Activated CD8-positive, alpha-beta T cell treated with anti-CD3 and anti-CD28 coated beads for 36 hours (primary cell): ENCODE results near the gene DLGAP1. TPM values are rescaled to one million over a fixed set of nuclear protein-coding genes. Genes with fewer than 3 reads are reported as not detected.

ENCODE experiments used
- ATAC-seq: fragments of 200-7000 bp; cut with Tn5 transposase; one replicate; pipeline ENCODE4 v1.10.0; 2021; ENCODE audit warnings: mild to moderate bottlenecking, moderate library complexity
- CTCF ChIA-PET: fragments of 350-600 bp; sonication (Branson Sonifier 250); formaldehyde crosslinking; loops from one replicate; lab custom pipeline; 2021; ENCODE audit warnings: antibody characterized with exemption; lab: Charles Lee
- POLR2A ChIA-PET: fragments of 350-600 bp; sonication (Branson Sonifier 250); formaldehyde crosslinking; loops from one replicate; lab custom pipeline; 2021; ENCODE audit warnings: antibody characterized with exemption; lab: Charles Lee
- DNase-seq: peaks from one replicate; pipeline ENCODE4 v3.0.0-alpha.2; 2020
- H3K27ac Mint-ChIP-seq: one replicate; pipeline ENCODE4 v1.8.0; 2021; ENCODE audit warnings: mild to moderate bottlenecking, mixed read lengths
- H3K27me3 Mint-ChIP-seq: one replicate; pipeline ENCODE4 v1.8.0; 2021; ENCODE audit warnings: mixed read lengths
- H3K36me3 Mint-ChIP-seq: one replicate; pipeline ENCODE4 v1.8.0; 2021; ENCODE audit warnings: low read depth, mixed read lengths
- H3K4me1 Mint-ChIP-seq: one replicate; pipeline ENCODE4 v1.8.0; 2021; ENCODE audit warnings: low read depth, mixed read lengths
- H3K4me3 Mint-ChIP-seq: one replicate; pipeline ENCODE4 v1.8.0; 2021; ENCODE audit warnings: mild to moderate bottlenecking, moderate library complexity, mixed read lengths
- H3K9me3 Mint-ChIP-seq: one replicate; pipeline ENCODE4 v1.8.0; 2021; ENCODE audit warnings: mixed read lengths
- intact Hi-C: fragments of 100-400 bp; cut with micrococcal nuclease; formaldehyde crosslinking; loops from one replicate; pipeline ENCODE4 v1.10.0; 2022
- total RNA-seq, 2 experiments: library from RNA; stranded (reverse); gene quantifications; one replicate each; pipeline ENCODE4 v1.2.3, GENCODE V29; 2021
- TF ChIP-seq, protein P1 (sequence below): fragments of 200-600 bp; IDR thresholded peaks from one replicate; pipeline ENCODE4 v1.8.0; 2022; ENCODE audit warnings: antibody characterized with exemption, mild to moderate bottlenecking

The DLGAP1 gene
- total RNA-seq, 2 experiments from 2014 or later, result not detected

DNA sequence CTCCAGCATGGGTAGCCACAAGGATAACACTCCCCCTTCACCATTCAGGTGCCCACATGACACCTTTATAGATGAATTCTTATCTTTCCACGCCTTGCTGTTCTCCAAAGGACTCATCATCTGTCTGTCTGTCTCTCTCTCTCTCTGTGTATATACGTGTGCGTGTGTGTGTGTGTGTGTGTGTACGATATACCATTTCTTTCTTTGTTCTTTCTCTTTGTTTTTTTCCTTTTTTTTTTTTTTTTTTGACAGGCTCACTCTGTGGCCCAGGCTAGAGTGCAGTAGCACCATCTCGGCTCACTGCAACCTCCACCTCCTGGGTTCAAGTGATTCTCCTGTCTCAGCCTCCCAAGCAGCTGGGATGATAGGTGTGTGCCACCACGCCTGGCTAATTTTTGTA lies 98.2 kb downstream of the DLGAP1 start:
- Mint-ChIP-seq H3K9me3 (peaks cover 3% of the 10 kb centered on the region), H3K36me3 (no peaks in the 10 kb centered on the region), H3K27ac (no peak overlapping the region), H3K27me3 (no peaks in the 10 kb centered on the region), H3K4me3 (no peak overlapping the region), H3K4me1 (no peaks in the 10 kb centered on the region)
- DNase-seq (no peak), ATAC-seq (no peak)
- intact Hi-C loops, result no loop called here
- ChIA-PET CTCF (no interaction called here), POLR2A (no interaction called here)
- TF ChIP-seq, protein P1, sequence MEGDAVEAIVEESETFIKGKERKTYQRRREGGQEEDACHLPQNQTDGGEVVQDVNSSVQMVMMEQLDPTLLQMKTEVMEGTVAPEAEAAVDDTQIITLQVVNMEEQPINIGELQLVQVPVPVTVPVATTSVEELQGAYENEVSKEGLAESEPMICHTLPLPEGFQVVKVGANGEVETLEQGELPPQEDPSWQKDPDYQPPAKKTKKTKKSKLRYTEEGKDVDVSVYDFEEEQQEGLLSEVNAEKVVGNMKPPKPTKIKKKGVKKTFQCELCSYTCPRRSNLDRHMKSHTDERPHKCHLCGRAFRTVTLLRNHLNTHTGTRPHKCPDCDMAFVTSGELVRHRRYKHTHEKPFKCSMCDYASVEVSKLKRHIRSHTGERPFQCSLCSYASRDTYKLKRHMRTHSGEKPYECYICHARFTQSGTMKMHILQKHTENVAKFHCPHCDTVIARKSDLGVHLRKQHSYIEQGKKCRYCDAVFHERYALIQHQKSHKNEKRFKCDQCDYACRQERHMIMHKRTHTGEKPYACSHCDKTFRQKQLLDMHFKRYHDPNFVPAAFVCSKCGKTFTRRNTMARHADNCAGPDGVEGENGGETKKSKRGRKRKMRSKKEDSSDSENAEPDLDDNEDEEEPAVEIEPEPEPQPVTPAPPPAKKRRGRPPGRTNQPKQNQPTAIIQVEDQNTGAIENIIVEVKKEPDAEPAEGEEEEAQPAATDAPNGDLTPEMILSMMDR, result no peak

DNA sequence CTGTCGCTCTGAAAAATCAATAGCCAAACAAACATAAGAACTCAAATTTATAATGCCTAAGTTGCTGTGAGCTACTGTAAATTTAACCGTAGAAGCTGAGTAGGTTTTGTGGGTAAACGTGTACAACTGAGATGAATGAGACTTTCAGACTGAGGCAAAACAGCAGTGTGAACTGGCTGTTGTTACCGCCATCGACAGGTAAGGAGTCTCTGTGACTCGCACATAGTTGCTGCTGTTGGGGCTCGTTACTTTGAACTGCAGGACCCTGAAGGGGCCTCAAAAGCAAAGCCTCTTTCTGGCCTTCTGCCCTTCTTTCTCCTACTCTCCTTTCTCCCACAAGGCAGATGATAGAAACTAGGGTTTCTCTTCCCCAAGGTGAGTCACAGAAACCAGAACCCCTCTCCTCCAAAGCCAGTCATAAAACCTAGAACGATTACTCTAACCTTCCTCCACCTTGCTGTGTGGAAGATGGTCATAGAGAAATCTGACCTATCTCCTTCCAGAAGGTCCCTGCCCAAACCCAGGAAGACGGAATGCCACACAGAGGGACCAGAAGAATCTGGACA lies 101.2 kb downstream of the DLGAP1 start:
- no peaks in the 10 kb centered on the region for H3K4me1 Mint-ChIP-seq
- H3K27me3 Mint-ChIP-seq, result no peaks in the 10 kb centered on the region
- no peaks in the 10 kb centered on the region for H3K36me3 Mint-ChIP-seq
- peaks cover 2% of the 10 kb centered on the region for H3K9me3 Mint-ChIP-seq
- DNase-seq (no peak), ATAC-seq (no peak)
- H3K27ac Mint-ChIP-seq, result no peak overlapping the region
- ChIA-PET CTCF (no interaction called here), POLR2A (no interaction called here)
- TF ChIP-seq, protein P1, result no peak
- intact Hi-C loops, result no loop called here
- H3K4me3 Mint-ChIP-seq, result no peak overlapping the region

DNA sequence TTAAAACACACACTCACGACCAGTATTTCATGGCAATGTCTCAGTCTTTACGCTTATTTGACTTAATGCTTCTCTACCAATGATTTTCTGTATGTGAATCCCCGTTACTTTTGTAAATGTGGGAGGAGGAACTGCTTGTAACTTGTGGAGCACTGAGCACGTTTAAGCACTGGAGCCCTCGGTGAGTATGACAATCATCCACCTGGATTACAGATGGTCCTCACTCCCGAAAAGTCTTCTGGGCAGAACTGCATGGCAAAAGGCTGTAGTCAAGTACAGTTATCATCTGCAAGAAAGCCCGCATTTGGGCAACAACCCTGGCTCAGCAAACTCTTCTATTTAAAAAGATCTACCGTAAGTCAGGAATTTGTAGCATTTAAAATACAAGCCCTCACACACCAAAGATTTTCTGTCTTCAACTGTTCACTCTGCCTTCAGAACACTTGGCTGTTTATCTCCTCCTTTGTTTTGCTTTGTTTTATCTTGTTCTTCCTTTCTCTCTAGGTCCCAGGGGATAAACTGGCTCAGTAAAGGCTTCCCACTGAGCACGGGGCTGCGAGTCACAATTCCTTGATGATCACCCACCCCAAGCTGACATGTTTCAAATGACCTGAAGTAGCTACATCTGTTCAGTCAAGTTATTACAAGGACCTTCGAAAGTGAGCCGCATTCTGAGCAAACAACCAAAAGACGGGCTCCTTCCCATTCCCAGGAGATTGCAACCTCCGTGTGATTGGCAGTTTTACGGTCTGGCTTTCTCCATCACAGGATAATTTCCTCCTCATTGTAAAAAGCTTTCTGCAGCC lies 102.2 kb downstream of the DLGAP1 start:
- TF ChIP-seq, protein P1, result no peak
- Mint-ChIP-seq H3K36me3 (no peaks in the 10 kb centered on the region), H3K27me3 (no peaks in the 10 kb centered on the region), H3K27ac (no peak overlapping the region), H3K4me3 (no peak overlapping the region), H3K9me3 (peaks cover 2% of the 10 kb centered on the region), H3K4me1 (no peaks in the 10 kb centered on the region)
- ChIA-PET CTCF (interaction anchor here (1.3 kb wide), 1 partner anchor 246 kb away, joined by 3 read pairs; no protein-coding TSS in a partner anchor), POLR2A (no interaction called here)
- ATAC-seq (no peak), DNase-seq (no peak)
- intact Hi-C loops, result no loop called here

DNA sequence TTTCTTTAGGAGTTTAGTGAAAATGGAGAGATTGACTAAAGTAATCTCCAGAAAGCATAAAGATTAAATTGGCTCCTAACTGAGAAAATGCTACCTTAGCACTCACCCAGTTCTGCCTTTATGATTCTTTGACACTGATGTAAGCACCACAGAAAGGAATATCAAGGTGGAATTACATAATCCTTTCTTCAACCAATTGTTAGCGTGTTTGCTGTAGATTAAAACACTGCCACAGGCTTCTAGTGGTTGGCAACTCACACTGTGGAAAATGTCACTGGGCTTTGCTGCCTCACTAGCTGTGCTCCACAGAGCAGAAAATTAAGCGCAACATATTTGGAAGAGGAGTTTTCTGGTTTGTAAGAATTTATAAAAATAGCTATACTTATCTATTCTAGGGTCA lies 104.1 kb downstream of the DLGAP1 start:
- POLR2A ChIA-PET, result no interaction called here
- intact Hi-C loops, result no loop called here

More for the DNA sequence above, 104.1 kb downstream of the DLGAP1 start:
- CTCF ChIA-PET, result interaction anchor here (1.5 kb wide), 1 partner anchor 24 kb away, joined by 3 read pairs; no protein-coding TSS in a partner anchor
- H3K27ac Mint-ChIP-seq, result no peak overlapping the region
- H3K4me1 Mint-ChIP-seq, result no peaks in the 10 kb centered on the region
- H3K9me3 Mint-ChIP-seq, result peaks cover 2% of the 10 kb centered on the region
- no peak overlapping the region for H3K4me3 Mint-ChIP-seq
- DNase-seq, result no peak
- H3K36me3 Mint-ChIP-seq, result no peaks in the 10 kb centered on the region
- H3K27me3 Mint-ChIP-seq, result no peaks in the 10 kb centered on the region
- ATAC-seq, result no peak
- TF ChIP-seq, protein P1, result no peak
